ENCODE measurements around the gene LEMD1. TPM values are rescaled to one million over a fixed set of nuclear protein-coding genes. Genes with fewer than 3 reads are reported as not detected.
"Not testable (repeated sequence)": the region's sequence is repeated elsewhere in the genome, so short reads cannot be mapped to it uniquely, and the experiment has no call there.

The LEMD1 gene
- total RNA-seq, 1 experiment from 2014 or later = 17.2 TPM

DNA sequence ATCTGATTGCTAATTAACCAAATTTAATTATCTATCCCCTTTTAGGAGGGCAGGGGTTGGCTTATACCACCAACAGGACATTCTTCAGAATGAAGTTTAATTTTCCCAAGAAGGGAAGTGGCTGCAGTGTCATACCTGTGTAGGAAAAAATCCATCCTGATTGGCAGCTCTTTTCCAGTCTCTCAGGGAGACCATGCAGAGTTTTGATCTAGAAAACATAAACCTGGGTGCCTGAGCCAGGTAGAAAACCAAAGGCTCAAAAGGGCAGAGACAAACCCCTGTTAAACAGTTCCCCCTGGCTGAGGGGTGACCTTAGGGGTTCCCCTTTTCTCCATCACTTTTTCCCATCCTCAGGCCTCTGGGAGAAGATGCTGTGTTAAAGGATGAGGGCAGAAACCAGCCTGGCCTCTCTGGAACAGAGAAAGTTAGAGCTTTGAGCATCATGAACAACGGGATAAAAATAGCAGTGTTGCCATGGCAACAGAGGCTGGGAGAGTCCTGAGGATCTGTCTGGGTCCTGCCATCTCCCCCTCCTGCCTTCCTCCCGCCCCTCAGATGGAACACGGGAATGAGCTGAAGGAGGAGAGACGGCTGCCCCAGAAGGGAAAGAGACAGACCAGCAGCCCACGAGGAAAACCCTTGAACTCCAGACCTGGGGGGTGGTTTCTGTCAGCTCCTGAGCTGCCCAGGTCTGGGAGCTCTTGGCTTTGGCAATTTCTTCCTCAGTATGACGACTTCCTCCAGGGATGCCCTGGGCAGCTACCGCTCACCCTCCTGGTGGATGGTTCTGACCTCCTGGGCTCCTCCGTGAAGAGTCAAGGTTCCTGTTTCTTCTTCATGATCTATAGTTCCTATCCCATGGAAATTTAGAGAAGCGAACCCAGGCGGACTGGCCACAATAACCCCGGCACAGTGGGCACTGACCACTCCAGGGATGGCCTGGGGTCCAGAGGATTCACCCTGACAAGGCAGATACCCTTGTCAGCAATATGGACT is 14.0 kb upstream of the LEMD1 start:
- CTCF ChIA-PET = interaction anchor here (0.7 to 0.9 kb wide), 2 partner anchors 49 to 82 kb away, joined by 3 read pairs; no protein-coding TSS in a partner anchor
- DNase-seq = no peak
- H3K36me3 Mint-ChIP-seq (ENCODE audit: insufficient read depth, unreplicated experiment) = peaks cover 67% of the 10 kb centered on the region
- peak overlapping the region; percentile 70 for H3K27ac Mint-ChIP-seq (ENCODE audit: unreplicated experiment)
- no TSS peak for BruUV-seq (replicated peaks)
- intact Hi-C loops (cut with micrococcal nuclease; ENCODE audit: unreplicated experiment) = no loop called here
- TF ChIP-seq, protein P1, sequence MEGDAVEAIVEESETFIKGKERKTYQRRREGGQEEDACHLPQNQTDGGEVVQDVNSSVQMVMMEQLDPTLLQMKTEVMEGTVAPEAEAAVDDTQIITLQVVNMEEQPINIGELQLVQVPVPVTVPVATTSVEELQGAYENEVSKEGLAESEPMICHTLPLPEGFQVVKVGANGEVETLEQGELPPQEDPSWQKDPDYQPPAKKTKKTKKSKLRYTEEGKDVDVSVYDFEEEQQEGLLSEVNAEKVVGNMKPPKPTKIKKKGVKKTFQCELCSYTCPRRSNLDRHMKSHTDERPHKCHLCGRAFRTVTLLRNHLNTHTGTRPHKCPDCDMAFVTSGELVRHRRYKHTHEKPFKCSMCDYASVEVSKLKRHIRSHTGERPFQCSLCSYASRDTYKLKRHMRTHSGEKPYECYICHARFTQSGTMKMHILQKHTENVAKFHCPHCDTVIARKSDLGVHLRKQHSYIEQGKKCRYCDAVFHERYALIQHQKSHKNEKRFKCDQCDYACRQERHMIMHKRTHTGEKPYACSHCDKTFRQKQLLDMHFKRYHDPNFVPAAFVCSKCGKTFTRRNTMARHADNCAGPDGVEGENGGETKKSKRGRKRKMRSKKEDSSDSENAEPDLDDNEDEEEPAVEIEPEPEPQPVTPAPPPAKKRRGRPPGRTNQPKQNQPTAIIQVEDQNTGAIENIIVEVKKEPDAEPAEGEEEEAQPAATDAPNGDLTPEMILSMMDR (IDR thresholded peaks at IDR 0.05; ENCODE audit: unreplicated experiment) = no peak
- peaks cover 30% of the 10 kb centered on the region for H3K4me1 Mint-ChIP-seq (ENCODE audit: low read depth, unreplicated experiment)
- no peak overlapping the region for H3K4me3 Mint-ChIP-seq (ENCODE audit: low read depth, unreplicated experiment)
- H3K27me3 Mint-ChIP-seq (ENCODE audit: unreplicated experiment) = peaks cover 25% of the 10 kb centered on the region
- no peaks in the 10 kb centered on the region for H3K9me3 Mint-ChIP-seq (ENCODE audit: low read depth, unreplicated experiment)

DNA sequence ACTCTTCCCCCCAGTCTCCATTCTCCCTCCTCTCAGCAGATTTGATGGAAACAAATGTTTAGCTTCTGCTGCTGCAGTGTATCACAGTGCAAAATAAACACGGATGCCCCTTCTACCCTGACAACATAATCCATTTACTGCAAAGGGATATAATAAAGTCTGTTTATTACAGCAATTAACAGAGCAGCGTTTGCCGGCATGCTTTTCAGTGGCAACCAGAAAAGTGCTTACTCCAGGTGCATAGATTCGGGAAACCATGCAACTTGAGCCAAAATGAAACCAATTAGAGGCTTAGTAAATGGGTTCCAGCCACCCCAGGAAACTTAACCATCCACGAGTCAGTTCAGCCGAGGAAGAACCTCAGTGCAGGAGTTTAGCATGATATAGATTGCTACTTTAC is 12.9 kb upstream of the LEMD1 start:
- intact Hi-C loops (cut with micrococcal nuclease; ENCODE audit: unreplicated experiment) = loop anchor here (5.0 kb wide), 1 partner anchor 97 kb away; no protein-coding TSS in a partner anchor
- Mint-ChIP-seq H3K27me3 (ENCODE audit: unreplicated experiment) (peaks cover 26% of the 10 kb centered on the region), H3K4me3 (ENCODE audit: low read depth, unreplicated experiment) (no peak overlapping the region)

DNA sequence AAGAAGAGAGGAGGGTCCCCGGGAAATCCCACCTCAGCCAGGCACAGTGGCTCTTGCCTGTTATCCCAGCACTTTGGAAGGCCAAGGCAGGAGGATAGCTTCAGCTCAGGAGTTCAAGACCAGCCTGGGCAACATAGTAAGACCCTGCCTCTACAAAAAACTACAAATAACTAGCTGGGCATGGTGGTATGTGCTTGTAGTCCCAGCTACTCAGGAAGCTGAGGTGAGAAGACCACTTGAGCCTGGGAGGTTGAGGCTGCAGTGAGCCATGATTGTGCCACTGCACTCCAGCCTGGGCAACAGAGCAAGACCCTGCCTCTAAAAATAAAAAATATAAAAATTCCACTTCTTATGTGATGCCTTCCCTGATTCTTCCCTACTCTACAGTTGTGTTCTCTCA is 10.8 kb upstream of the LEMD1 start:
- not testable (repeated sequence) for H3K27ac Mint-ChIP-seq (ENCODE audit: unreplicated experiment); H3K4me3 Mint-ChIP-seq (ENCODE audit: low read depth, unreplicated experiment); DNase-seq; H3K4me1 Mint-ChIP-seq (ENCODE audit: low read depth, unreplicated experiment); H3K9me3 Mint-ChIP-seq (ENCODE audit: low read depth, unreplicated experiment); BruUV-seq (replicated peaks)
- CTCF ChIA-PET = interaction anchor here (0.6 to 1.9 kb wide), 2 partner anchors 53 to 207 kb away, joined by 4 to 8 read pairs; no protein-coding TSS in a partner anchor
- intact Hi-C loops (cut with micrococcal nuclease; ENCODE audit: unreplicated experiment) = loop anchor here (5.0 kb wide), 1 partner anchor 95 kb away; no protein-coding TSS in a partner anchor
- Mint-ChIP-seq H3K27me3 (ENCODE audit: unreplicated experiment) (peaks cover 46% of the 10 kb centered on the region), H3K36me3 (ENCODE audit: insufficient read depth, unreplicated experiment) (peaks cover 42% of the 10 kb centered on the region)

More for the DNA sequence above, 12.9 kb upstream of the LEMD1 start:
- TF ChIP-seq, protein P1 (IDR thresholded peaks at IDR 0.05; ENCODE audit: unreplicated experiment) = no peak
- peak overlapping the region; percentile 49 for H3K27ac Mint-ChIP-seq (ENCODE audit: unreplicated experiment)
- no peaks in the 10 kb centered on the region for H3K9me3 Mint-ChIP-seq (ENCODE audit: low read depth, unreplicated experiment)
- no peak for DNase-seq
- H3K4me1 Mint-ChIP-seq (ENCODE audit: low read depth, unreplicated experiment) = peaks cover 21% of the 10 kb centered on the region
- CTCF ChIA-PET = no interaction called here
- peaks cover 59% of the 10 kb centered on the region for H3K36me3 Mint-ChIP-seq (ENCODE audit: insufficient read depth, unreplicated experiment)
- no TSS peak for BruUV-seq (replicated peaks)

DNA sequence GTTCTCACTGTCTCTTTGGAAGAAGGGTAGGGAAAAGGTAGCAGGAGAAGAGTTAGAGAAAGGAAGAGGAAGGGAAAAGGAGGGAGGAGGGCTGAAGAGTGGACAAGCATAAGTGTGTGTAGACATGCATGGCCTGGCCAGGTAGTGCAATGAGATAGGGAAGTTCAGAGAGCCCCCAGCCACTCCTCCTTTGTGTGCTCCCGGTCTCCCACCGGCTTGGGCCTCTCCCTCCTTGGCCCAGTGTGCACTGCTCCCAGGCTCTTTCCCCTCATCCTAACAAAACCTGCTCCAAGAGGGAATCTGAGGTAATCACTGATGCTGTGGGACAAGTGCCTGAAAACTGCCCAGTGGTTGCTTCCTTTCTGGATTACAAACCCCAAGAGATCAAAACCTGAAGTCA is 10.3 kb upstream of the LEMD1 start:
- Mint-ChIP-seq H3K4me1 (ENCODE audit: low read depth, unreplicated experiment) (peaks cover 8% of the 10 kb centered on the region), H3K9me3 (ENCODE audit: low read depth, unreplicated experiment) (no peaks in the 10 kb centered on the region), H3K27me3 (ENCODE audit: unreplicated experiment) (peaks cover 52% of the 10 kb centered on the region), H3K4me3 (ENCODE audit: low read depth, unreplicated experiment) (no peak overlapping the region), H3K27ac (ENCODE audit: unreplicated experiment) (peak overlapping the region; percentile 5), H3K36me3 (ENCODE audit: insufficient read depth, unreplicated experiment) (peaks cover 38% of the 10 kb centered on the region)
- CTCF ChIA-PET = interaction anchor here (1.7 to 2.2 kb wide), 3 partner anchors 9 to 78 kb away, joined by 16 to 23 read pairs (median 18); no protein-coding TSS in a partner anchor
- BruUV-seq (replicated peaks) = no TSS peak
- TF ChIP-seq, protein P1 (IDR thresholded peaks at IDR 0.05; ENCODE audit: unreplicated experiment) = no peak
- DNase-seq = no peak
- intact Hi-C loops (cut with micrococcal nuclease; ENCODE audit: unreplicated experiment) = loop anchor here (5.0 kb wide), 1 partner anchor 95 kb away; no protein-coding TSS in a partner anchor

Data from Calu3 (cell line).